Neuron (in vitro differentiated cells): ENCODE results near the gene DPF3.

Source experiments
- H2AFZ ChIP-seq: one replicate; pipeline ENCODE4 v1.6.1; 2013; ENCODE audit warnings: low read depth, mild to moderate bottlenecking, inconsistent platforms, low read length, moderate library complexity
- H3K27me3 ChIP-seq: one replicate; pipeline ENCODE4 v1.6.1; 2013; ENCODE audit warnings: low read length; ENCODE audit not compliant: insufficient read depth
- H3K36me3 ChIP-seq: one replicate; pipeline ENCODE4 v1.6.1; 2013; ENCODE audit warnings: low read length; ENCODE audit not compliant: insufficient read depth
- H3K4me1 ChIP-seq: one replicate; pipeline ENCODE4 v1.6.1; 2013; ENCODE audit warnings: low read length; ENCODE audit not compliant: insufficient read depth
- H3K4me3 ChIP-seq: 2 replicates; pipeline ENCODE4 v1.5.1; 2013; ENCODE audit warnings: mild to moderate bottlenecking, low read length, moderate library complexity
- H3K9me3 ChIP-seq: one replicate; pipeline ENCODE4 v1.6.1; 2013; ENCODE audit warnings: low read length

The DPF3 gene

GRCh38 chr14:72682188-72682587 is 211.7 kb downstream of the DPF3 start:
- Histone ChIP-seq H3K4me3 (no peak overlapping the region), H3K4me1 (peaks cover 24% of the 10 kb centered on the region), H2AFZ (no peak overlapping the region), H3K36me3 (no peaks in the 10 kb centered on the region), H3K9me3 (no peaks in the 10 kb centered on the region), H3K27me3 (no peaks in the 10 kb centered on the region)

GRCh38 chr14:72680853-72681640 is 212.9 kb downstream of the DPF3 start:
- Histone ChIP-seq H3K27me3 (no peaks in the 10 kb centered on the region), H2AFZ (no peak overlapping the region), H3K4me1 (peaks cover 24% of the 10 kb centered on the region), H3K9me3 (no peaks in the 10 kb centered on the region), H3K4me3 (no peak overlapping the region), H3K36me3 (no peaks in the 10 kb centered on the region)

- Histone ChIP-seq H3K4me1 (peaks cover 24% of the 10 kb centered on the region), H3K9me3 (no peaks in the 10 kb centered on the region), H3K36me3 (no peaks in the 10 kb centered on the region), H3K27me3 (no peaks in the 10 kb centered on the region), H3K4me3 (no peak overlapping the region), H2AFZ (peak overlapping the region; percentile 1)
Measured at GRCh38 chr14:72679536-72680151, 214.3 kb downstream of the DPF3 start.

- no peak overlapping the region for H3K4me3 ChIP-seq
- peaks cover 24% of the 10 kb centered on the region for H3K4me1 ChIP-seq
- no peak overlapping the region for H2AFZ ChIP-seq
- no peaks in the 10 kb centered on the region for H3K27me3 ChIP-seq
- no peaks in the 10 kb centered on the region for H3K9me3 ChIP-seq
- no peaks in the 10 kb centered on the region for H3K36me3 ChIP-seq
Measured at GRCh38 chr14:72679141-72679535, 214.8 kb downstream of the DPF3 start.

GRCh38 chr14:72678356-72678755 is 215.5 kb downstream of the DPF3 start:
- Histone ChIP-seq H3K4me3 (no peak overlapping the region), H3K36me3 (no peaks in the 10 kb centered on the region), H3K27me3 (no peaks in the 10 kb centered on the region), H3K4me1 (peaks cover 24% of the 10 kb centered on the region), H3K9me3 (no peaks in the 10 kb centered on the region), H2AFZ (no peak overlapping the region)

- Histone ChIP-seq H3K4me3 (no peak overlapping the region), H3K36me3 (no peaks in the 10 kb centered on the region), H2AFZ (no peak overlapping the region), H3K4me1 (peaks cover 23% of the 10 kb centered on the region), H3K9me3 (no peaks in the 10 kb centered on the region), H3K27me3 (no peaks in the 10 kb centered on the region)
Measured at GRCh38 chr14:72677664-72678063, 216.2 kb downstream of the DPF3 start.

- H2AFZ ChIP-seq: no peak overlapping the region
- H3K27me3 ChIP-seq: no peaks in the 10 kb centered on the region
- no peak overlapping the region for H3K4me3 ChIP-seq
- H3K36me3 ChIP-seq: no peaks in the 10 kb centered on the region
- no peaks in the 10 kb centered on the region for H3K9me3 ChIP-seq
- peaks cover 10% of the 10 kb centered on the region for H3K4me1 ChIP-seq
Measured at GRCh38 chr14:72675126-72675525, 218.8 kb downstream of the DPF3 start.

GRCh38 chr14:72673179-72673578 is 220.7 kb downstream of the DPF3 start:
- no peaks in the 10 kb centered on the region for H3K36me3 ChIP-seq
- no peaks in the 10 kb centered on the region for H3K9me3 ChIP-seq
- H3K4me3 ChIP-seq: no peak overlapping the region
- H2AFZ ChIP-seq: no peak overlapping the region
- H3K4me1 ChIP-seq: no peaks in the 10 kb centered on the region
- H3K27me3 ChIP-seq: no peaks in the 10 kb centered on the region

- Histone ChIP-seq H3K4me1 (peaks cover 11% of the 10 kb centered on the region), H3K36me3 (no peaks in the 10 kb centered on the region), H2AFZ (no peak overlapping the region), H3K27me3 (no peaks in the 10 kb centered on the region), H3K9me3 (no peaks in the 10 kb centered on the region), H3K4me3 (no peak overlapping the region)
Measured at GRCh38 chr14:72666610-72667009, 227.3 kb downstream of the DPF3 start.

- no peaks in the 10 kb centered on the region for H3K9me3 ChIP-seq
- H3K4me1 ChIP-seq: peaks cover 11% of the 10 kb centered on the region
- no peaks in the 10 kb centered on the region for H3K27me3 ChIP-seq
- no peak overlapping the region for H3K4me3 ChIP-seq
- no peaks in the 10 kb centered on the region for H3K36me3 ChIP-seq
- no peak overlapping the region for H2AFZ ChIP-seq
Measured at GRCh38 chr14:72665259-72665658, 228.6 kb downstream of the DPF3 start.

GRCh38 chr14:72664651-72665050 is 229.2 kb downstream of the DPF3 start:
- H3K4me3 ChIP-seq: no peak overlapping the region

GRCh38 chr14:72663956-72664650 is 229.8 kb downstream of the DPF3 start:
- no peak overlapping the region for H3K4me3 ChIP-seq
- no peaks in the 10 kb centered on the region for H3K9me3 ChIP-seq
- no peak overlapping the region for H2AFZ ChIP-seq
- no peaks in the 10 kb centered on the region for H3K27me3 ChIP-seq
- no peaks in the 10 kb centered on the region for H3K36me3 ChIP-seq
- H3K4me1 ChIP-seq: peaks cover 11% of the 10 kb centered on the region

More at GRCh38 chr14:72664651-72665050, 229.2 kb downstream of the DPF3 start:
- Histone ChIP-seq H2AFZ (no peak overlapping the region), H3K4me1 (peaks cover 11% of the 10 kb centered on the region), H3K9me3 (no peaks in the 10 kb centered on the region), H3K36me3 (no peaks in the 10 kb centered on the region), H3K27me3 (no peaks in the 10 kb centered on the region)

GRCh38 chr14:72663076-72663487 is 230.8 kb downstream of the DPF3 start:
- no peak overlapping the region for H2AFZ ChIP-seq
- H3K4me3 ChIP-seq: no peak overlapping the region
- H3K9me3 ChIP-seq: no peaks in the 10 kb centered on the region
- no peaks in the 10 kb centered on the region for H3K36me3 ChIP-seq
- H3K4me1 ChIP-seq: peaks cover 11% of the 10 kb centered on the region
- no peaks in the 10 kb centered on the region for H3K27me3 ChIP-seq
